ENCODE data around the gene EMID1. TPM values are rescaled to one million over a fixed set of nuclear protein-coding genes. Genes with fewer than 3 reads are reported as not detected.
A peak's percentile ranks its signal among the peaks of the same experiment; 100 is the strongest.

EMID1 gene
- total RNA-seq, 1 experiment from 2014 or later: 9.6 TPM

GRCh38 chr22:29300467-29300806 lies 94.7 kb downstream of the EMID1 start:
- DNase-seq (ENCODE audit: low read depth, low spot score) (no peak), ATAC-seq (no peak)
- POLR2A ChIA-PET: no interaction called here
- Histone ChIP-seq H3K4me3 (replicated peaks in 1 of 2; ENCODE audit: low read depth in 1 of 2, low read length in 2 of 2) (no peak overlapping the region), H3K36me3 (ENCODE audit: control insufficient read depth in 1 of 2, insufficient read depth in 2 of 2, low read length in 2 of 2) (peaks cover 39 to 46% of the 10 kb centered on the region in 2 experiments), H3K27me3 (ENCODE audit: insufficient read depth, low read length) (no peaks in the 10 kb centered on the region), H3K9me3 (ENCODE audit: control insufficient read depth in 1 of 2, insufficient read depth in 1 of 2, low read depth in 1 of 2, low read length in 2 of 2) (no peaks in the 10 kb centered on the region), H3K4me1 (ENCODE audit: control insufficient read depth in 1 of 2, insufficient read depth in 2 of 2, low read length in 2 of 2) (peaks cover 13 to 17% of the 10 kb centered on the region in 2 experiments), H3K4me2 (ENCODE audit: low read length) (no peak overlapping the region), H4K20me1 (ENCODE audit: insufficient read depth) (peaks cover 15% of the 10 kb centered on the region; the same call in 1 of the 2 replicates), H3K9me2 (ENCODE audit: insufficient read depth) (no peaks in the 10 kb centered on the region), H2AFZ (ENCODE audit: low read depth, low read length, poor library complexity, severe bottlenecking) (no peak overlapping the region), H3K9ac (ENCODE audit: low read length) (no peak overlapping the region), H3K27ac (ENCODE audit: low read depth, low read length) (no peak overlapping the region), H3K79me2 (ENCODE audit: insufficient read depth, low read length) (peaks cover 11% of the 10 kb centered on the region)
- intact Hi-C loops (cut with micrococcal nuclease): no loop called here
- TF ChIP-seq TCF7L2 (IDR thresholded peaks at IDR 0.05; ENCODE audit: borderline replicate concordance, extremely low read depth, insufficient read depth, insufficient read length): no peak
- TF ChIP-seq POLR2AphosphoS5 (IDR thresholded peaks at IDR 0.05; ENCODE audit: low read depth, low read length): 0 out of 2 replicates have a peak, but pooled peaks have one; percentile 25
- RAD21 ChIA-PET (ENCODE audit: low non-redundant PET in 1 of 2, low total read pairs in 2 of 2, uncharacterized antibody in 2 of 2, unreplicated experiment in 2 of 2): no interaction called here
- BruUV-seq (replicated peaks): no TSS peak
- CTCF ChIA-PET: interaction anchor here (0.7 kb wide), 1 partner anchor 144 kb away, joined by 3 read pairs; no protein-coding TSS in a partner anchor

GRCh38 chr22:29300807-29301601 lies 95.3 kb downstream of the EMID1 start:
- intact Hi-C loops (cut with micrococcal nuclease): no loop called here
- peaks cover 33 to 40% of the 10 kb centered on the region in 2 experiments for H3K36me3 ChIP-seq (ENCODE audit: control insufficient read depth in 1 of 2, insufficient read depth in 2 of 2, low read length in 2 of 2)
- H3K27me3 ChIP-seq (ENCODE audit: insufficient read depth, low read length): no peaks in the 10 kb centered on the region
- H3K9me3 ChIP-seq (ENCODE audit: control insufficient read depth in 1 of 2, insufficient read depth in 1 of 2, low read depth in 1 of 2, low read length in 2 of 2): no peaks in the 10 kb centered on the region
- ChIA-PET CTCF (no interaction called here), POLR2A (no interaction called here), RAD21 (ENCODE audit: low non-redundant PET in 1 of 2, low total read pairs in 2 of 2, uncharacterized antibody in 2 of 2, unreplicated experiment in 2 of 2) (no interaction called here)
- peaks cover 19 to 22% of the 10 kb centered on the region in 2 experiments for H3K4me1 ChIP-seq (ENCODE audit: control insufficient read depth in 1 of 2, insufficient read depth in 2 of 2, low read length in 2 of 2)
- H4K20me1 ChIP-seq (ENCODE audit: insufficient read depth): peaks cover 12% of the 10 kb centered on the region; the same call in 1 of the 2 replicates
- H3K4me2 ChIP-seq (ENCODE audit: low read length): no peak overlapping the region
- ATAC-seq (peak; percentile 17; the same call in 1 of the 2 replicates), DNase-seq (ENCODE audit: low read depth, low spot score) (no peak)
- peaks cover 5% of the 10 kb centered on the region for H3K79me2 ChIP-seq (ENCODE audit: insufficient read depth, low read length)
- H3K4me3 ChIP-seq (replicated peaks in 1 of 2; ENCODE audit: low read depth in 1 of 2, low read length in 2 of 2): no peak overlapping the region
- peak overlapping the region; percentile 20; the same call in 1 of the 2 replicates for H3K27ac ChIP-seq (ENCODE audit: low read depth, low read length)
- TF ChIP-seq POLR2AphosphoS5 (IDR thresholded peaks at IDR 0.05; ENCODE audit: low read depth, low read length) (peak; percentile 18; the same call in 1 of the 2 replicates), CBX3 (IDR thresholded peaks at IDR 0.05; ENCODE audit: low read depth) (no peak)
- no TSS peak for BruUV-seq (replicated peaks)
- H2AFZ ChIP-seq (ENCODE audit: low read depth, low read length, poor library complexity, severe bottlenecking): no peak overlapping the region
- H3K9ac ChIP-seq (ENCODE audit: low read length): no peak overlapping the region
- no peaks in the 10 kb centered on the region for H3K9me2 ChIP-seq (ENCODE audit: insufficient read depth)
